CD14-positive monocyte (primary cell): ENCODE measurements around the gene LARGE2. TPM values are rescaled to one million over a fixed set of nuclear protein-coding genes. Genes with fewer than 3 reads are reported as not detected.

Experiments used
- DNase-seq, 3 donors: peaks; one replicate each; pipeline ENCODE4 v3.0.0-alpha.2; 2011 to 2022
- H2AFZ ChIP-seq: 2 replicates; pipeline ENCODE4 v1.6.0; 2012; ENCODE audit warnings: mild to moderate bottlenecking, low read depth, low read length, inconsistent platforms; ENCODE audit not compliant: insufficient read depth, poor library complexity, severe bottlenecking
- H3K27ac ChIP-seq, 2 donors: 1 replicate in 1 of 2; 2 replicates in 1 of 2; pipeline ENCODE4 v1.5.1; 2012 to 2013; ENCODE audit warnings: low read length in 2 of 2, control low read depth in 1 of 2, inconsistent platforms in 1 of 2, low read depth in 1 of 2, mild to moderate bottlenecking in 1 of 2
- H3K27me3 ChIP-seq, 2 donors: one replicate each; pipeline versions ENCODE4 v1.6.0 to v1.6.1; 2011 to 2013; ENCODE audit warnings: low read length in 2 of 2; ENCODE audit not compliant: control insufficient read depth in 2 of 2, insufficient read depth in 2 of 2
- H3K36me3 ChIP-seq, 2 donors: replicated peaks in 1 of 2; 1 replicate in 1 of 2; 2 replicates in 1 of 2; pipeline versions ENCODE4 v1.5.1 to v1.6.1; 2012 to 2013; ENCODE audit warnings: low read length in 2 of 2, control low read depth in 1 of 2, inconsistent platforms in 1 of 2, mild to moderate bottlenecking in 1 of 2; ENCODE audit not compliant: insufficient read depth in 2 of 2, control insufficient read depth in 1 of 2
- H3K4me1 ChIP-seq, 2 donors: 1 replicate in 1 of 2; 2 replicates in 1 of 2; pipeline versions ENCODE4 v1.5.1 to v1.6.1; 2012 to 2013; ENCODE audit warnings: low read length in 2 of 2, control low read depth in 1 of 2, inconsistent platforms in 1 of 2, mild to moderate bottlenecking in 1 of 2, moderate library complexity in 1 of 2; ENCODE audit not compliant: insufficient read depth in 2 of 2, control insufficient read depth in 1 of 2
- H3K4me2 ChIP-seq: replicated peaks from 2 replicates; pipeline ENCODE3; 2012; ENCODE audit warnings: low read length, moderate library complexity, mild to moderate bottlenecking; ENCODE audit not compliant: poor library complexity, severe bottlenecking; ENCODE audit errors: extremely low read depth
- H3K4me3 ChIP-seq, 3 experiments: fragments of 200-600 bp in 1 of 3; sonication (generic) in 1 of 3; replicated peaks in 1 of 3; 1 replicate in 2 of 3; 2 replicates in 1 of 3; pipeline ENCODE4 v1.5.1; 2011 to 2013; ENCODE audit warnings: low read length in 3 of 3, mild to moderate bottlenecking in 3 of 3, control low read depth in 2 of 3, low read depth in 2 of 3, inconsistent platforms in 1 of 3, moderate library complexity in 1 of 3
- H3K79me2 ChIP-seq: 2 replicates; pipeline ENCODE4 v1.6.0; 2012; ENCODE audit warnings: mild to moderate bottlenecking, control low read depth, inconsistent platforms, low read length, moderate library complexity; ENCODE audit not compliant: insufficient read depth
- H3K9ac ChIP-seq: 2 replicates; pipeline ENCODE4 v1.6.0; 2017; ENCODE audit warnings: low read length, mild to moderate bottlenecking; ENCODE audit not compliant: insufficient read depth, poor library complexity, severe bottlenecking
- H3K9me3 ChIP-seq, 2 donors: replicated peaks in 1 of 2; 1 replicate in 1 of 2; 2 replicates in 1 of 2; pipeline versions ENCODE4 v1.5.1 to v1.6.1; 2012 to 2013; ENCODE audit warnings: low read length in 2 of 2, control low read depth in 1 of 2; ENCODE audit not compliant: control insufficient read depth in 1 of 2, insufficient read depth in 1 of 2
- H4K20me1 ChIP-seq: 2 replicates; pipeline ENCODE4 v1.6.0; 2012; ENCODE audit warnings: mild to moderate bottlenecking, low read length, control low read depth, moderate library complexity; ENCODE audit not compliant: insufficient read depth
- H3K27ac Mint-ChIP-seq, 7 donors: one replicate each; pipeline ENCODE4 v1.8.0; 2020; ENCODE audit warnings: mild to moderate bottlenecking in 7 of 7, mixed read lengths in 7 of 7, moderate library complexity in 6 of 7, inconsistent platforms in 2 of 7
- H3K27me3 Mint-ChIP-seq, 3 donors: one replicate each; pipeline ENCODE4 v1.8.0; 2021 to 2022; ENCODE audit warnings: low read depth in 3 of 3, mild to moderate bottlenecking in 3 of 3, mixed read lengths in 3 of 3, moderate library complexity in 3 of 3, inconsistent platforms in 1 of 3
- H3K36me3 Mint-ChIP-seq, 2 donors: one replicate each; pipeline ENCODE4 v1.8.0; 2020; ENCODE audit warnings: mixed read lengths in 2 of 2, inconsistent platforms in 1 of 2, mild to moderate bottlenecking in 1 of 2
- H3K4me1 Mint-ChIP-seq: one replicate; pipeline ENCODE4 v1.8.0; 2020; ENCODE audit warnings: mild to moderate bottlenecking, mixed read lengths
- H3K4me3 Mint-ChIP-seq, 2 donors: one replicate each; pipeline ENCODE4 v1.8.0; 2020; ENCODE audit warnings: mild to moderate bottlenecking in 2 of 2, mixed read lengths in 2 of 2, moderate library complexity in 1 of 2
- H3K9me3 Mint-ChIP-seq, 7 donors: one replicate each; pipeline ENCODE4 v1.8.0; 2020 to 2022; ENCODE audit warnings: mixed read lengths in 7 of 7, mild to moderate bottlenecking in 6 of 7, moderate library complexity in 6 of 7, inconsistent platforms in 2 of 7
- WGBS: methylation state at CpG from one replicate; pipeline ENCODE4 v1.1.5; 2013; ENCODE audit warnings: missing lambda C conversion rate; ENCODE audit not compliant: insufficient coverage; 5-methylcytosine and 5-hydroxymethylcytosine counted together
- intact Hi-C, 2 donors: fragments of 100-400 bp; cut with micrococcal nuclease; formaldehyde crosslinking; loops; one replicate each; pipeline versions ENCODE4 v1.15.0 to v1.15.1; 2023
- polyA plus RNA-seq, 3 donors: library from polyadenylated mRNA; depleted of rRNA in 1 of 3; unstranded in 2 of 3; stranded (reverse) in 1 of 3; fragments of 300-500 nt in 2 of 3; fragments of >200 nt in 1 of 3; fragmentation: Illumina TruSeq in 2 of 3; gene quantifications; 1 replicate in 2 of 3; 2 replicates in 1 of 3; pipeline ENCODE4 v1.2.3, GENCODE V29; 2012 to 2021
- TF ChIP-seq, protein P1 (sequence below): fragments of 200-600 bp; IDR thresholded peaks from one replicate; pipeline ENCODE4 v1.8.0; 2022; ENCODE audit warnings: antibody characterized with exemption, mild to moderate bottlenecking

LARGE2 gene
- polyA plus RNA-seq, 3 donors = 0.12 TPM; not detected in 2

DNA sequence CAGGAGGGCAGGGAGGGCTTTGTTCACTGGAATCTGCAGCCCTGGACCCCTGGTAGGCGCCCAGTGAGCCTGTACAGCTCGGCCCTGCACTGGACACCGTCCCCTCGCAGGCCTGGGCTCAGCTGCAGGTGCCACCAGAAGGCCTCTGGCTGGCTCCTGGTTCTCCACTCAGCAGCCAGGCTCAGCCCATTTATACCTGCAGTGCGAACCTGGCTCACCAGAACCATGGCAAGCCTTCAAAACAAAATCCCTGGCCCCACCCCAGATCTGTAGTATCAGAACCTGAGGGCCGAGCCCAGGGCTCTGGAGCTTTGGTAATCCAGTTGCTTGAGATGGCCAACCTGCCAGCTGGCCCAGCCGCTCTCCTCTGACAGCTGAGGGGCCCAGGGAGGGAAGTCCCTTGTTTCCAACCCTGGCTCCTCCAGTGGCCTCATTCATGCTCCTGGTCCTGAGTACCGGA, 14.5 kb upstream of the LARGE2 start:
- H3K27ac Mint-ChIP-seq = no peak overlapping the region
- H3K4me2 ChIP-seq = no peak overlapping the region
- DNase-seq = no peak
- H3K4me3 ChIP-seq = no peak overlapping the region
- H3K36me3 ChIP-seq = peaks cover 32 to 41% of the 10 kb centered on the region in 2 donors
- H3K9ac ChIP-seq = no peak overlapping the region
- no peak overlapping the region for H3K4me3 Mint-ChIP-seq
- intact Hi-C loops = no loop called here
- TF ChIP-seq, protein P1, sequence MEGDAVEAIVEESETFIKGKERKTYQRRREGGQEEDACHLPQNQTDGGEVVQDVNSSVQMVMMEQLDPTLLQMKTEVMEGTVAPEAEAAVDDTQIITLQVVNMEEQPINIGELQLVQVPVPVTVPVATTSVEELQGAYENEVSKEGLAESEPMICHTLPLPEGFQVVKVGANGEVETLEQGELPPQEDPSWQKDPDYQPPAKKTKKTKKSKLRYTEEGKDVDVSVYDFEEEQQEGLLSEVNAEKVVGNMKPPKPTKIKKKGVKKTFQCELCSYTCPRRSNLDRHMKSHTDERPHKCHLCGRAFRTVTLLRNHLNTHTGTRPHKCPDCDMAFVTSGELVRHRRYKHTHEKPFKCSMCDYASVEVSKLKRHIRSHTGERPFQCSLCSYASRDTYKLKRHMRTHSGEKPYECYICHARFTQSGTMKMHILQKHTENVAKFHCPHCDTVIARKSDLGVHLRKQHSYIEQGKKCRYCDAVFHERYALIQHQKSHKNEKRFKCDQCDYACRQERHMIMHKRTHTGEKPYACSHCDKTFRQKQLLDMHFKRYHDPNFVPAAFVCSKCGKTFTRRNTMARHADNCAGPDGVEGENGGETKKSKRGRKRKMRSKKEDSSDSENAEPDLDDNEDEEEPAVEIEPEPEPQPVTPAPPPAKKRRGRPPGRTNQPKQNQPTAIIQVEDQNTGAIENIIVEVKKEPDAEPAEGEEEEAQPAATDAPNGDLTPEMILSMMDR = no peak
- H3K79me2 ChIP-seq = no peaks in the 10 kb centered on the region
- peaks cover 3% of the 10 kb centered on the region for H3K4me1 Mint-ChIP-seq
- no peaks in the 10 kb centered on the region for H3K9me3 ChIP-seq
- WGBS = 92% methylated on average over 7 of the region's 8 CpGs
- no peak overlapping the region for H2AFZ ChIP-seq
- H4K20me1 ChIP-seq = peaks cover 30% of the 10 kb centered on the region
- H3K36me3 Mint-ChIP-seq = peaks cover 31 to 38% of the 10 kb centered on the region in 2 donors
- H3K9me3 Mint-ChIP-seq = peaks cover 0 to 2% (median 0%) of the 10 kb centered on the region in 7 donors
- no peaks in the 10 kb centered on the region for H3K4me1 ChIP-seq
- peaks cover 0 to 19% (median 2%) of the 10 kb centered on the region in 3 donors for H3K27me3 Mint-ChIP-seq
- H3K27ac ChIP-seq = no peak overlapping the region
- no peaks in the 10 kb centered on the region for H3K27me3 ChIP-seq

GRCh38 chr11:45909594-45910475, 12.6 kb upstream of the LARGE2 start:
- no peak overlapping the region for H3K27ac Mint-ChIP-seq

More at GRCh38 chr11:45909594-45910475, 12.6 kb upstream of the LARGE2 start:
- H4K20me1 ChIP-seq = peaks cover 37% of the 10 kb centered on the region
- H3K4me2 ChIP-seq = no peak overlapping the region
- Mint-ChIP-seq H3K4me1 (peaks cover 3% of the 10 kb centered on the region), H3K4me3 (no peak overlapping the region), H3K36me3 (peaks cover 49 to 57% of the 10 kb centered on the region in 2 donors), H3K27me3 (peaks cover 0 to 13% (median 0%) of the 10 kb centered on the region in 3 donors), H3K9me3 (peaks cover 0 to 2% (median 0%) of the 10 kb centered on the region in 7 donors)
- H2AFZ ChIP-seq = no peak overlapping the region
- no peak for DNase-seq
- peaks cover 2% of the 10 kb centered on the region for H3K79me2 ChIP-seq
- no peaks in the 10 kb centered on the region for H3K4me1 ChIP-seq
- intact Hi-C loops = loop anchor here in 1 of 2 donors (10.0 kb wide), 1 partner anchor 705 kb away; the partner anchor contains the start of genes ATG13 and HARBI1
- H3K9ac ChIP-seq = no peak overlapping the region
- H3K27ac ChIP-seq = no peak overlapping the region
- H3K27me3 ChIP-seq = no peaks in the 10 kb centered on the region
- TF ChIP-seq, protein P1 = no peak
- 92% methylated on average over 21 of the region's 32 CpGs for WGBS
- H3K9me3 ChIP-seq = no peaks in the 10 kb centered on the region
- H3K36me3 ChIP-seq = peaks cover 51 to 60% of the 10 kb centered on the region in 2 donors
- H3K4me3 ChIP-seq = no peak overlapping the region
